Measurements from ENCODE around the gene KIZ. TPM values are rescaled to one million over a fixed set of nuclear protein-coding genes. Genes with fewer than 3 reads are reported as not detected.

KIZ gene
- total and polyA plus RNA-seq, 2 of the 4 experiments (the other 2 are of a cell fraction), result 9.9 to 14.0 TPM

DNA sequence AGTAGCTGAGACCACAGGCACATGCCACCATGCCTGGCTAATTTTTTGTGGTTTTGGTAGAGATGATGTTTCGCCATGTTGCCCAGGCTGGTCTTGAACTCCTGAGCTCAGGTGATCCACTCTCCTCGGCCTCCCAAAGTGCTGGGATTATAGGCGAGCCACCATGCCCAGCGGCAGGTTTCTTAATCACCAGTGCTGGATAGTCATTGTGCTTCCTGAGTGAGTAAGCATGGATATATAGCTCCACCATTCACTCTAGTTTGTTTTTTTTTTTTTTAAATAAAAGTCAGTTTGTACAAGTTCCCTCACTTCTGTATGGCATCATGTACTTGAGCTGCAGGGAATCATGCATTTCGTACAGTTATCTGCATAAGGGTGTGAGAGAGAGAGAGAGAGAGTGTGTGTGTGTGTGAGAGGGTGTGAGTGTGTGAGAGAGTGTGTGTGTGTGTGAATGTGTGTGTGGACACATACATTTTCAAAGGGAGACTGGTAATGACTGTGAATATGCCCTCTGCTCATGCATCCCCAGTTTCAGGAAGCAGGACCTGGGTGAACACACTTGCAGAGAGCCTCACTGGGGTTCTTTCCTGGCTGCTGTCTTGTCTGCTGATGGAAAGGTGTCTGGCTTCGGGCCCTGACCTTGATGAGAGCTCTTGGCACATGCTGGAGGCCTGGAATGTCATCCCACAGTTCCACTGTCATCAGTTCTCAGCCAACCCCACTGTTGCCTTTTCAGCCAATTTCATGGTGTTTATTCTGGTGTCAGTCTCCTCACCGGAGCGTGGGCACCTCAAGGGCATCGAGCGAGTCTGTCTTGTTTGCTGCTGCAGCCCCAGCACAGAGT lies 112.3 kb downstream of the KIZ start (continued):
- TF ChIP-seq MXI1 (IDR thresholded peaks at IDR 0.05; ENCODE audit: borderline replicate concordance, low read depth, low read length) (no peak), CEBPB (IDR thresholded peaks at IDR 0.05; ENCODE audit: low read depth, low read length) (no peak), FOS (IDR thresholded peaks at IDR 0.05; ENCODE audit: low read depth, low read length) (no peak), MAFK (IDR thresholded peaks at IDR 0.05; ENCODE audit: low read depth, low read length) (no peak), CTCF (conservative IDR thresholded peaks at IDR 0.05; ENCODE audit: low read depth, low read length) (no peak)

Measured in IMR-90 (cell line).